ENCODE results near the gene KCNH1. TPM values are rescaled to one million over a fixed set of nuclear protein-coding genes. Genes with fewer than 3 reads are reported as not detected.

KCNH1 gene
- total and polyA plus RNA-seq, 2 experiments from 2014 or later, result 0.28 TPM; not detected in 1

- no peak overlapping the region for H3K4me3 Mint-ChIP-seq
- H3K4me1 Mint-ChIP-seq, result peaks cover 8% of the 10 kb centered on the region; the same call in 2 of the 3 replicates
- TF ChIP-seq ZNF462 (CRISPR knock-in tag; IDR thresholded peaks at IDR 0.05), result no peak
- no peak overlapping the region for H3K4me2 ChIP-seq
- H3K4me3 ChIP-seq, result no peak overlapping the region
- no peak overlapping the region for H3K27ac ChIP-seq (ENCODE audit: low read depth)
- H3K4me1 ChIP-seq (ENCODE audit: insufficient read depth), result no peaks in the 10 kb centered on the region
- H3K36me3 Mint-ChIP-seq (ENCODE audit: low read depth), result no peaks in the 10 kb centered on the region
- H4K20me1 ChIP-seq (replicated peaks; ENCODE audit: insufficient read depth), result no peaks in the 10 kb centered on the region
- H3K27ac Mint-ChIP-seq, result no peak overlapping the region
- H3K36me3 ChIP-seq (ENCODE audit: insufficient read depth), result no peaks in the 10 kb centered on the region
- DNase-seq (ENCODE audit: low spot score) (no peak), ATAC-seq (peak; percentile 67)
- peaks cover 4% of the 10 kb centered on the region for H3K9me3 Mint-ChIP-seq
- no peaks in the 10 kb centered on the region for H3K27me3 ChIP-seq (ENCODE audit: insufficient read depth)
- H3K27me3 Mint-ChIP-seq (ENCODE audit: insufficient read depth, low read depth, poor library complexity), result peaks cover 3% of the 10 kb centered on the region
- H2AFZ ChIP-seq, result no peak overlapping the region
- H3F3A ChIP-seq (replicated peaks; ENCODE audit: low read depth), result no peaks in the 10 kb centered on the region
- H3K9me2 ChIP-seq (ENCODE audit: insufficient read depth), result no peaks in the 10 kb centered on the region
- no peaks in the 10 kb centered on the region for H3K79me2 ChIP-seq (replicated peaks; ENCODE audit: insufficient read depth)
These were observed 481.5 kb downstream of the KCNH1 start for GRCh38 chr1:210652329-210652954.

- Mint-ChIP-seq H3K36me3 (ENCODE audit: low read depth) (no peaks in the 10 kb centered on the region), H3K27me3 (ENCODE audit: insufficient read depth, low read depth, poor library complexity) (no peaks in the 10 kb centered on the region), H3K4me3 (no peak overlapping the region), H3K4me1 (peaks cover 13% of the 10 kb centered on the region; the same call in 2 of the 3 replicates), H3K9me3 (peaks cover 4% of the 10 kb centered on the region), H3K27ac (no peak overlapping the region)
- H3K4me1 ChIP-seq (ENCODE audit: insufficient read depth), result no peaks in the 10 kb centered on the region
- H2AFZ ChIP-seq, result no peak overlapping the region
- H3F3A ChIP-seq (replicated peaks; ENCODE audit: low read depth), result no peaks in the 10 kb centered on the region
- no peaks in the 10 kb centered on the region for H3K36me3 ChIP-seq (ENCODE audit: insufficient read depth)
- H3K4me3 ChIP-seq, result no peak overlapping the region
- H3K9me2 ChIP-seq (ENCODE audit: insufficient read depth), result no peaks in the 10 kb centered on the region
- no peaks in the 10 kb centered on the region for H3K27me3 ChIP-seq (ENCODE audit: insufficient read depth)
- no peak overlapping the region for H3K27ac ChIP-seq (ENCODE audit: low read depth)
- DNase-seq (ENCODE audit: low spot score) (no peak), ATAC-seq (no peak)
- H3K4me2 ChIP-seq, result no peak overlapping the region
- H4K20me1 ChIP-seq (replicated peaks; ENCODE audit: insufficient read depth), result no peaks in the 10 kb centered on the region
- no peaks in the 10 kb centered on the region for H3K79me2 ChIP-seq (replicated peaks; ENCODE audit: insufficient read depth)
- TF ChIP-seq ZNF114 (CRISPR knock-in tag; IDR thresholded peaks at IDR 0.05) (no peak), ZNF462 (CRISPR knock-in tag; IDR thresholded peaks at IDR 0.05) (no peak), ETS1 (IDR thresholded peaks at IDR 0.05) (no peak), STAT1 (IDR thresholded peaks at IDR 0.05; ENCODE audit: unreplicated experiment) (no peak)
These were observed 483.5 kb downstream of the KCNH1 start for GRCh38 chr1:210650403-210650802.

All from GM23338 (cell line).